CD14-positive monocyte (primary cell): ENCODE measurements around the gene SMTNL1. TPM values are rescaled to one million over a fixed set of nuclear protein-coding genes. Genes with fewer than 3 reads are reported as not detected.
A peak's percentile ranks its signal among the peaks of the same experiment; 100 is the strongest.

Experiments
- DNase-seq, 3 donors: peaks; one replicate each; pipeline ENCODE4 v3.0.0-alpha.2; 2011 to 2022
- H2AFZ ChIP-seq: 2 replicates; pipeline ENCODE4 v1.6.0; 2012; ENCODE audit warnings: mild to moderate bottlenecking, low read depth, low read length, inconsistent platforms; ENCODE audit not compliant: insufficient read depth, poor library complexity, severe bottlenecking
- H3K27ac ChIP-seq, 2 donors: 1 replicate in 1 of 2; 2 replicates in 1 of 2; pipeline ENCODE4 v1.5.1; 2012 to 2013; ENCODE audit warnings: low read length in 2 of 2, control low read depth in 1 of 2, inconsistent platforms in 1 of 2, low read depth in 1 of 2, mild to moderate bottlenecking in 1 of 2
- H3K27me3 ChIP-seq, 2 donors: one replicate each; pipeline versions ENCODE4 v1.6.0 to v1.6.1; 2011 to 2013; ENCODE audit warnings: low read length in 2 of 2; ENCODE audit not compliant: control insufficient read depth in 2 of 2, insufficient read depth in 2 of 2
- H3K36me3 ChIP-seq, 2 donors: replicated peaks in 1 of 2; 1 replicate in 1 of 2; 2 replicates in 1 of 2; pipeline versions ENCODE4 v1.5.1 to v1.6.1; 2012 to 2013; ENCODE audit warnings: low read length in 2 of 2, control low read depth in 1 of 2, inconsistent platforms in 1 of 2, mild to moderate bottlenecking in 1 of 2; ENCODE audit not compliant: insufficient read depth in 2 of 2, control insufficient read depth in 1 of 2
- H3K4me1 ChIP-seq, 2 donors: 1 replicate in 1 of 2; 2 replicates in 1 of 2; pipeline versions ENCODE4 v1.5.1 to v1.6.1; 2012 to 2013; ENCODE audit warnings: low read length in 2 of 2, control low read depth in 1 of 2, inconsistent platforms in 1 of 2, mild to moderate bottlenecking in 1 of 2, moderate library complexity in 1 of 2; ENCODE audit not compliant: insufficient read depth in 2 of 2, control insufficient read depth in 1 of 2
- H3K4me2 ChIP-seq: replicated peaks from 2 replicates; pipeline ENCODE3; 2012; ENCODE audit warnings: low read length, moderate library complexity, mild to moderate bottlenecking; ENCODE audit not compliant: poor library complexity, severe bottlenecking; ENCODE audit errors: extremely low read depth
- H3K4me3 ChIP-seq, 3 experiments: fragments of 200-600 bp in 1 of 3; sonication (generic) in 1 of 3; replicated peaks in 1 of 3; 1 replicate in 2 of 3; 2 replicates in 1 of 3; pipeline ENCODE4 v1.5.1; 2011 to 2013; ENCODE audit warnings: low read length in 3 of 3, mild to moderate bottlenecking in 3 of 3, control low read depth in 2 of 3, low read depth in 2 of 3, inconsistent platforms in 1 of 3, moderate library complexity in 1 of 3
- H3K79me2 ChIP-seq: 2 replicates; pipeline ENCODE4 v1.6.0; 2012; ENCODE audit warnings: mild to moderate bottlenecking, control low read depth, inconsistent platforms, low read length, moderate library complexity; ENCODE audit not compliant: insufficient read depth
- H3K9ac ChIP-seq: 2 replicates; pipeline ENCODE4 v1.6.0; 2017; ENCODE audit warnings: low read length, mild to moderate bottlenecking; ENCODE audit not compliant: insufficient read depth, poor library complexity, severe bottlenecking
- H3K9me3 ChIP-seq, 2 donors: replicated peaks in 1 of 2; 1 replicate in 1 of 2; 2 replicates in 1 of 2; pipeline versions ENCODE4 v1.5.1 to v1.6.1; 2012 to 2013; ENCODE audit warnings: low read length in 2 of 2, control low read depth in 1 of 2; ENCODE audit not compliant: control insufficient read depth in 1 of 2, insufficient read depth in 1 of 2
- H4K20me1 ChIP-seq: 2 replicates; pipeline ENCODE4 v1.6.0; 2012; ENCODE audit warnings: mild to moderate bottlenecking, low read length, control low read depth, moderate library complexity; ENCODE audit not compliant: insufficient read depth
- H3K27ac Mint-ChIP-seq, 7 donors: one replicate each; pipeline ENCODE4 v1.8.0; 2020; ENCODE audit warnings: mild to moderate bottlenecking in 7 of 7, mixed read lengths in 7 of 7, moderate library complexity in 6 of 7, inconsistent platforms in 2 of 7
- H3K27me3 Mint-ChIP-seq, 3 donors: one replicate each; pipeline ENCODE4 v1.8.0; 2021 to 2022; ENCODE audit warnings: low read depth in 3 of 3, mild to moderate bottlenecking in 3 of 3, mixed read lengths in 3 of 3, moderate library complexity in 3 of 3, inconsistent platforms in 1 of 3
- H3K36me3 Mint-ChIP-seq, 2 donors: one replicate each; pipeline ENCODE4 v1.8.0; 2020; ENCODE audit warnings: mixed read lengths in 2 of 2, inconsistent platforms in 1 of 2, mild to moderate bottlenecking in 1 of 2
- H3K4me1 Mint-ChIP-seq: one replicate; pipeline ENCODE4 v1.8.0; 2020; ENCODE audit warnings: mild to moderate bottlenecking, mixed read lengths
- H3K4me3 Mint-ChIP-seq, 2 donors: one replicate each; pipeline ENCODE4 v1.8.0; 2020; ENCODE audit warnings: mild to moderate bottlenecking in 2 of 2, mixed read lengths in 2 of 2, moderate library complexity in 1 of 2
- H3K9me3 Mint-ChIP-seq, 7 donors: one replicate each; pipeline ENCODE4 v1.8.0; 2020 to 2022; ENCODE audit warnings: mixed read lengths in 7 of 7, mild to moderate bottlenecking in 6 of 7, moderate library complexity in 6 of 7, inconsistent platforms in 2 of 7
- WGBS: methylation state at CpG from one replicate; pipeline ENCODE4 v1.1.5; 2013; ENCODE audit warnings: missing lambda C conversion rate; ENCODE audit not compliant: insufficient coverage; 5-methylcytosine and 5-hydroxymethylcytosine counted together
- intact Hi-C, 2 donors: fragments of 100-400 bp; cut with micrococcal nuclease; formaldehyde crosslinking; loops; one replicate each; pipeline versions ENCODE4 v1.15.0 to v1.15.1; 2023
- polyA plus RNA-seq, 3 donors: library from polyadenylated mRNA; depleted of rRNA in 1 of 3; unstranded in 2 of 3; stranded (reverse) in 1 of 3; fragments of 300-500 nt in 2 of 3; fragments of >200 nt in 1 of 3; fragmentation: Illumina TruSeq in 2 of 3; gene quantifications; 1 replicate in 2 of 3; 2 replicates in 1 of 3; pipeline ENCODE4 v1.2.3, GENCODE V29; 2012 to 2021
- TF ChIP-seq, protein P1 (sequence below): fragments of 200-600 bp; IDR thresholded peaks from one replicate; pipeline ENCODE4 v1.8.0; 2022; ENCODE audit warnings: antibody characterized with exemption, mild to moderate bottlenecking

The SMTNL1 gene
- polyA plus RNA-seq, 3 donors, result not detected

GRCh38 chr11:57555393-57555792, 18.0 kb downstream of the SMTNL1 start:
- Mint-ChIP-seq H3K4me3 (no peak overlapping the region), H3K36me3 (peaks cover 87 to 99% of the 10 kb centered on the region in 2 donors), H3K27ac (peak overlapping the region in 1 of 7 donors; percentile 8), H3K9me3 (no peaks in the 10 kb centered on the region), H3K27me3 (no peaks in the 10 kb centered on the region), H3K4me1 (no peaks in the 10 kb centered on the region)
- Histone ChIP-seq H3K27me3 (no peaks in the 10 kb centered on the region), H3K9ac (no peak overlapping the region), H3K79me2 (no peaks in the 10 kb centered on the region), H4K20me1 (peaks cover 85% of the 10 kb centered on the region), H3K4me3 (no peak overlapping the region), H3K4me1 (no peaks in the 10 kb centered on the region), H3K4me2 (no peak overlapping the region), H2AFZ (no peak overlapping the region), H3K27ac (no peak overlapping the region), H3K36me3 (peaks cover 93 to 99% of the 10 kb centered on the region in 2 donors), H3K9me3 (no peaks in the 10 kb centered on the region)
- TF ChIP-seq, protein P1, sequence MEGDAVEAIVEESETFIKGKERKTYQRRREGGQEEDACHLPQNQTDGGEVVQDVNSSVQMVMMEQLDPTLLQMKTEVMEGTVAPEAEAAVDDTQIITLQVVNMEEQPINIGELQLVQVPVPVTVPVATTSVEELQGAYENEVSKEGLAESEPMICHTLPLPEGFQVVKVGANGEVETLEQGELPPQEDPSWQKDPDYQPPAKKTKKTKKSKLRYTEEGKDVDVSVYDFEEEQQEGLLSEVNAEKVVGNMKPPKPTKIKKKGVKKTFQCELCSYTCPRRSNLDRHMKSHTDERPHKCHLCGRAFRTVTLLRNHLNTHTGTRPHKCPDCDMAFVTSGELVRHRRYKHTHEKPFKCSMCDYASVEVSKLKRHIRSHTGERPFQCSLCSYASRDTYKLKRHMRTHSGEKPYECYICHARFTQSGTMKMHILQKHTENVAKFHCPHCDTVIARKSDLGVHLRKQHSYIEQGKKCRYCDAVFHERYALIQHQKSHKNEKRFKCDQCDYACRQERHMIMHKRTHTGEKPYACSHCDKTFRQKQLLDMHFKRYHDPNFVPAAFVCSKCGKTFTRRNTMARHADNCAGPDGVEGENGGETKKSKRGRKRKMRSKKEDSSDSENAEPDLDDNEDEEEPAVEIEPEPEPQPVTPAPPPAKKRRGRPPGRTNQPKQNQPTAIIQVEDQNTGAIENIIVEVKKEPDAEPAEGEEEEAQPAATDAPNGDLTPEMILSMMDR, result no peak
- DNase-seq, result no peak
- WGBS, result no CpG with 5 or more reads among the region's 2 CpGs
- intact Hi-C loops, result no loop called here

- Histone ChIP-seq H3K9me3 (no peaks in the 10 kb centered on the region), H2AFZ (no peak overlapping the region), H4K20me1 (peaks cover 89% of the 10 kb centered on the region), H3K4me3 (no peak overlapping the region), H3K9ac (no peak overlapping the region), H3K36me3 (peaks cover 87 to 99% of the 10 kb centered on the region in 2 donors), H3K4me1 (no peaks in the 10 kb centered on the region), H3K27ac (no peak overlapping the region), H3K79me2 (peaks cover under 1% of the 10 kb centered on the region), H3K27me3 (no peaks in the 10 kb centered on the region), H3K4me2 (no peak overlapping the region)
- intact Hi-C loops, result no loop called here
- peaks cover 81 to 96% of the 10 kb centered on the region in 2 donors for H3K36me3 Mint-ChIP-seq
- WGBS, result 98% methylated on average over 8 of the region's 8 CpGs
- no peaks in the 10 kb centered on the region for H3K9me3 Mint-ChIP-seq
- no peaks in the 10 kb centered on the region for H3K27me3 Mint-ChIP-seq
- H3K27ac Mint-ChIP-seq, result no peak overlapping the region
- H3K4me1 Mint-ChIP-seq, result no peaks in the 10 kb centered on the region
- no peak overlapping the region for H3K4me3 Mint-ChIP-seq
- TF ChIP-seq, protein P1, result no peak
- DNase-seq, result no peak
Measured at GRCh38 chr11:57556041-57556440, 18.6 kb downstream of the SMTNL1 start.
